Stimulated activated CD8-positive, alpha-beta memory T cell treated with anti-CD3 and anti-CD28 coated beads, Interleukin-4, amount 100 ng/mL, for 48 hours (primary cell): ENCODE data around the gene KNTC1.
A peak's percentile ranks its signal among the peaks of the same experiment; 100 is the strongest.
"Not testable (repeated sequence)": the region's sequence is repeated elsewhere in the genome, so short reads cannot be mapped to it uniquely, and the experiment has no call there.

Experiments
- DNase-seq: peaks from one replicate; pipeline ENCODE4 v3.0.0-alpha.2; 2020

Gene KNTC1

GRCh38 chr12:122526683-122527477, at the start of gene KNTC1, which contains the start of gene RSRC2:
TSS of gene KNTC1 (plus strand) at chr12:122527249. CDS start at chr12:122530064, 2,815 bp downstream.
TSS of gene RSRC2 (minus strand) at chr12:122526936. CDS start at chr12:122526853, 83 bp downstream.
- peak; percentile 97 for DNase-seq

- no peak for DNase-seq
Observed at GRCh38 chr12:122480753-122481152, 46.3 kb upstream of the KNTC1 start.

GRCh38 chr12:122481861-122482260, 45.2 kb upstream of the KNTC1 start:
- DNase-seq, result no peak

- no peak for DNase-seq
Observed at GRCh38 chr12:122483969-122484368, 43.1 kb upstream of the KNTC1 start.

GRCh38 chr12:122484385-122484784, 42.7 kb upstream of the KNTC1 start:
- DNase-seq, result not testable (repeated sequence)

- DNase-seq, result not testable (repeated sequence)
Observed at GRCh38 chr12:122486360-122486759, 40.7 kb upstream of the KNTC1 start.

- no peak for DNase-seq
Observed at GRCh38 chr12:122486805-122487426, 40.1 kb upstream of the KNTC1 start.

- not testable (repeated sequence) for DNase-seq
Observed at GRCh38 chr12:122487807-122488206, 39.2 kb upstream of the KNTC1 start.

GRCh38 chr12:122489038-122489437, 38.0 kb upstream of the KNTC1 start:
- no peak for DNase-seq

GRCh38 chr12:122491991-122492390, 35.1 kb upstream of the KNTC1 start:
- DNase-seq, result no peak

GRCh38 chr12:122493222-122493621, 33.8 kb upstream of the KNTC1 start:
- DNase-seq, result not testable (repeated sequence)

- DNase-seq, result no peak
Observed at GRCh38 chr12:122495258-122495657, 31.8 kb upstream of the KNTC1 start.

GRCh38 chr12:122499991-122500684, 26.9 kb upstream of the KNTC1 start:
- DNase-seq, result peak; percentile 60

GRCh38 chr12:122500685-122501488, 26.2 kb upstream of the KNTC1 start, which contains the start of gene ZCCHC8:
TSS of gene ZCCHC8 (minus strand) at chr12:122500932. CDS start at chr12:122500840, 92 bp downstream.
- peak; percentile 98 for DNase-seq

GRCh38 chr12:122501489-122501989, 25.5 kb upstream of the KNTC1 start:
- DNase-seq, result no peak

- DNase-seq, result no peak
Observed at GRCh38 chr12:122503147-122503751, 23.8 kb upstream of the KNTC1 start.

- DNase-seq, result no peak
Observed at GRCh38 chr12:122503783-122504590, 23.1 kb upstream of the KNTC1 start.

- no peak for DNase-seq
Observed at GRCh38 chr12:122505419-122506051, 21.5 kb upstream of the KNTC1 start.

- no peak for DNase-seq
Observed at GRCh38 chr12:122506393-122506938, 20.6 kb upstream of the KNTC1 start.

GRCh38 chr12:122508163-122508562, 18.9 kb upstream of the KNTC1 start:
- DNase-seq, result no peak
